PC-9 (cell line): ENCODE measurements around the gene GRWD1. TPM values are rescaled to one million over a fixed set of nuclear protein-coding genes. Genes with fewer than 3 reads are reported as not detected.

Experiments
- BruUV-seq: library from RNA; stranded (reverse); fragments of 400-500 nt; replicated peaks from 2 replicates; lab custom pipeline; 2021; lab: Mats Ljungman, UMichigan
- CTCF ChIA-PET: fragments of 300-600 bp; sonication (Branson Sonifier 250); formaldehyde crosslinking; loops from one replicate; lab custom pipeline; 2022; ENCODE audit warnings: antibody characterized with exemption; lab: Charles Lee
- POLR2A ChIA-PET: fragments of 300-600 bp; sonication (Branson Sonifier 250); formaldehyde crosslinking; loops from one replicate; lab custom pipeline; 2022; ENCODE audit warnings: antibody characterized with exemption; ENCODE audit not compliant: unreplicated experiment; lab: Charles Lee
- DNase-seq, 2 experiments: peaks; one replicate each; pipeline versions ENCODE4 v3.0.0 to v3.0.0-alpha.2; 2015 to 2022; ENCODE audit warnings: mixed read lengths in 1 of 2
- H2AFZ ChIP-seq: fragments of 200-600 bp; sonication (generic); 2 replicates; pipeline ENCODE4 v1.8.1; 2017; ENCODE audit warnings: antibody characterized with exemption
- H3F3A ChIP-seq: fragments of 200-600 bp; sonication (generic); 2 replicates; pipeline ENCODE4 v1.8.1; 2017; ENCODE audit warnings: antibody characterized with exemption, mild to moderate bottlenecking, low read depth; ENCODE audit not compliant: insufficient read depth
- H3K27ac ChIP-seq: fragments of 200-600 bp; sonication (generic); 2 replicates; pipeline ENCODE4 v1.6.1; 2016; ENCODE audit warnings: mixed run types
- H3K27me3 ChIP-seq: fragments of 200-600 bp; sonication (generic); 2 replicates; pipeline ENCODE4 v1.6.1; 2016; ENCODE audit warnings: low read depth, mixed run types; ENCODE audit not compliant: insufficient read depth
- H3K36me3 ChIP-seq: fragments of 200-600 bp; sonication (generic); 2 replicates; pipeline ENCODE4 v1.6.1; 2016; ENCODE audit warnings: low read depth, mixed run types
- H3K4me1 ChIP-seq: fragments of 200-600 bp; sonication (generic); replicated peaks from 2 replicates; pipeline ENCODE4 v1.6.1; 2016; ENCODE audit warnings: mixed run types; ENCODE audit not compliant: insufficient read depth
- H3K4me2 ChIP-seq: fragments of 200-600 bp; sonication (generic); 2 replicates; pipeline ENCODE4 v1.6.1; 2017; ENCODE audit warnings: mixed run types
- H3K4me3 ChIP-seq: fragments of 200-600 bp; sonication (generic); 2 replicates; pipeline ENCODE4 v1.6.1; 2016; ENCODE audit warnings: mixed run types
- H3K79me2 ChIP-seq: fragments of 200-600 bp; sonication (generic); 2 replicates; pipeline ENCODE4 v1.6.1; 2017; ENCODE audit warnings: low read depth, mixed run types
- H3K9me2 ChIP-seq: fragments of 200-600 bp; sonication (generic); 2 replicates; pipeline ENCODE4 v1.8.1; 2017; ENCODE audit warnings: mild to moderate bottlenecking; ENCODE audit not compliant: insufficient read depth
- H3K9me3 ChIP-seq: fragments of 200-600 bp; sonication (generic); 2 replicates; pipeline ENCODE4 v1.8.1; 2016; ENCODE audit warnings: low read depth; ENCODE audit not compliant: insufficient read depth
- H4K20me1 ChIP-seq: fragments of 200-600 bp; sonication (generic); 2 replicates; pipeline ENCODE4 v1.8.1; 2017; ENCODE audit not compliant: insufficient read depth
- EZH2 ChIP-seq: fragments of 200-600 bp; sonication (generic); IDR thresholded peaks from 2 replicates; pipeline ENCODE4 v1.8.0; 2017; ENCODE audit warnings: antibody characterized with exemption, low read depth
- intact Hi-C: fragments of 100-400 bp; cut with micrococcal nuclease; formaldehyde crosslinking; loops from one replicate; pipeline ENCODE4 v1.10.0; 2022; ENCODE audit not compliant: unreplicated experiment
- total RNA-seq: library from RNA; stranded (reverse); gene quantifications from 2 replicates; pipeline ENCODE4 v1.2.3, GENCODE V29; 2021
- TF ChIP-seq, protein P1 (sequence below): fragments of 200-600 bp; sonication (generic); conservative IDR thresholded peaks from 2 replicates; pipeline ENCODE4 v1.6.1; 2017; ENCODE audit warnings: mixed run types, antibody characterized with exemption, mild to moderate bottlenecking, moderate library complexity

Gene GRWD1
- total RNA-seq, 1 experiment from 2014 or later, result 35.5 TPM

DNA sequence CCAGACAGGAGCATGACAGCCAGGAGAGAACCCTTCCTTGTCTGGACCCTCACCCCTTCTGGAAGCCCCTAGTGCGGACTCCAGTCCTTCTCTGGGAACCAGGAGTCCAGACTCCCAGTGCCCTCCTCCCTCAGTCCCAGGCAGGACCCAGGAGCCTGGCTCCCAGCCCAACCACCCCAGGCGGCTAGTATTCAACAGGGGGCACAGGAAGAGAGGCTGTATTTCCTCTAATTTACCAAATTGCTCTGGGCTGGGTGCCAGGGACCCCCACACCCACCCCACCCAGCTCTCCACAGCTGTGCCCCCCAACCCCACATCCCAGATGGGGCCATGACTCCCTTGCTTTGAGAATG lies 49.0 kb upstream of the GRWD1 start:
- peak overlapping the region; percentile 98 for H3K4me2 ChIP-seq
- BruUV-seq, result no TSS peak
- no peaks in the 10 kb centered on the region for H3K9me2 ChIP-seq
- DNase-seq, result no peak
- peaks cover 63% of the 10 kb centered on the region for H3F3A ChIP-seq
- no peak overlapping the region for H2AFZ ChIP-seq
- H3K27ac ChIP-seq, result no peak overlapping the region
- no peaks in the 10 kb centered on the region for H3K36me3 ChIP-seq
- peaks cover 11% of the 10 kb centered on the region for H3K27me3 ChIP-seq
- peaks cover 22% of the 10 kb centered on the region for H3K4me1 ChIP-seq
- POLR2A ChIA-PET, result no interaction called here
- CTCF ChIA-PET, result no interaction called here
- TF ChIP-seq, protein P1, sequence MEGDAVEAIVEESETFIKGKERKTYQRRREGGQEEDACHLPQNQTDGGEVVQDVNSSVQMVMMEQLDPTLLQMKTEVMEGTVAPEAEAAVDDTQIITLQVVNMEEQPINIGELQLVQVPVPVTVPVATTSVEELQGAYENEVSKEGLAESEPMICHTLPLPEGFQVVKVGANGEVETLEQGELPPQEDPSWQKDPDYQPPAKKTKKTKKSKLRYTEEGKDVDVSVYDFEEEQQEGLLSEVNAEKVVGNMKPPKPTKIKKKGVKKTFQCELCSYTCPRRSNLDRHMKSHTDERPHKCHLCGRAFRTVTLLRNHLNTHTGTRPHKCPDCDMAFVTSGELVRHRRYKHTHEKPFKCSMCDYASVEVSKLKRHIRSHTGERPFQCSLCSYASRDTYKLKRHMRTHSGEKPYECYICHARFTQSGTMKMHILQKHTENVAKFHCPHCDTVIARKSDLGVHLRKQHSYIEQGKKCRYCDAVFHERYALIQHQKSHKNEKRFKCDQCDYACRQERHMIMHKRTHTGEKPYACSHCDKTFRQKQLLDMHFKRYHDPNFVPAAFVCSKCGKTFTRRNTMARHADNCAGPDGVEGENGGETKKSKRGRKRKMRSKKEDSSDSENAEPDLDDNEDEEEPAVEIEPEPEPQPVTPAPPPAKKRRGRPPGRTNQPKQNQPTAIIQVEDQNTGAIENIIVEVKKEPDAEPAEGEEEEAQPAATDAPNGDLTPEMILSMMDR, result no peak
- TF ChIP-seq EZH2, result no peak
- no peaks in the 10 kb centered on the region for H3K9me3 ChIP-seq
- peaks cover 20% of the 10 kb centered on the region for H4K20me1 ChIP-seq
- H3K4me3 ChIP-seq, result peak overlapping the region; percentile 95; the same call in 1 of the 2 replicates
- intact Hi-C loops, result loop anchor here (1.0 to 5.0 kb wide), 2 partner anchors 49 to 71 kb away; partner anchors contain the start of genes CYTH2 and GRWD1
- peaks cover 37% of the 10 kb centered on the region for H3K79me2 ChIP-seq

DNA sequence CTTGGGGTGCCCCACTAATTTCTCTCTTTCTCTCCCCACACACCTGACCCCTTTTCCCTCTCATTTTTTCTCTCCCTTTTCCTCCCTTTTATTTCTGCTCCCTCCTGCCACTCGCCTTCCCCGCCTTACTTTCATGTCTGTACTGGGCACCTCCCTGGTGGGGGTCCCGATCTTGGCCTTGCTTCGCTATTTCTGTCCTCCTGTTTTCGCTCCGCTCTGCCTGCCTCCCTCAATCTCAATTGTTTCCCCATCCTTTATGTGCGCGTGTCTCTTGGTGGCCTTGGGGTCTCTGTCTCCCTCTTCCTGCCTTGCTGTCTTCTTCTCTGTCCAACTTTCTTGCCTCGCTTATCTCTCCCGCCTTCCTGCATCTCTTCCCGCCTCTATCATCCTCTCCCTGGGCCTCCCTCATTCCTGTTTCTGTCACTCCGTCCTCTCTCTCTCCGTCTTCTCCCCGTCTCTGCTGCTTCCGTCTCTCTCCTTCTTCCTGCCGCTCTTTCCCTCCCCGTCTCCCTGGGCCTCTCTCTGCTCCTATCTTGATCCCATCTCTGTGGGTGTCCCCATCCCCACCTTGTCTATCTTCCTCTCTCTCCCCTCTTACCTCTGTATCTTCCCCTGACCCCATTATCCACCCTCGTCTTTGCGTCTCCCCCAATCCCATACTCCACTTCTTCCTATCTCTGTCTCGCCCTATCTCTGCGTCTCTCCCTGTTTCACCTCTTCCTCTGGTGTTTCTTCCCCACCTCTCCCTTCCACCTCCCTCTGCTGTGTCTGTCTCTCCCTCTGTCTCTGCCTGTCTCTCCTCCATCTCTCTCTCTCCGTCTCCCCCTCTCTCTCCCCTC lies 48.3 kb upstream of the GRWD1 start:
- H3K9me3 ChIP-seq, result no peaks in the 10 kb centered on the region
- H3K27me3 ChIP-seq, result peaks cover 11% of the 10 kb centered on the region
- peaks cover 22% of the 10 kb centered on the region for H3K4me1 ChIP-seq
- H3F3A ChIP-seq, result peaks cover 61% of the 10 kb centered on the region
- H3K27ac ChIP-seq, result no peak overlapping the region
- no TSS peak for BruUV-seq
- H3K79me2 ChIP-seq, result peaks cover 41% of the 10 kb centered on the region
- no peak for DNase-seq
- TF ChIP-seq, protein P1, result no peak
- TF ChIP-seq EZH2, result no peak
- peak overlapping the region; percentile 89 for H2AFZ ChIP-seq
- no peaks in the 10 kb centered on the region for H3K9me2 ChIP-seq
- ChIA-PET POLR2A (no interaction called here), CTCF (no interaction called here)
- no peaks in the 10 kb centered on the region for H3K36me3 ChIP-seq
- H3K4me2 ChIP-seq, result peak overlapping the region; percentile 98
- peaks cover 24% of the 10 kb centered on the region for H4K20me1 ChIP-seq
- intact Hi-C loops, result loop anchor here (1.0 to 5.0 kb wide), 2 partner anchors 48 to 70 kb away; partner anchors contain the start of genes CYTH2 and GRWD1
- H3K4me3 ChIP-seq, result peak overlapping the region; percentile 95

DNA sequence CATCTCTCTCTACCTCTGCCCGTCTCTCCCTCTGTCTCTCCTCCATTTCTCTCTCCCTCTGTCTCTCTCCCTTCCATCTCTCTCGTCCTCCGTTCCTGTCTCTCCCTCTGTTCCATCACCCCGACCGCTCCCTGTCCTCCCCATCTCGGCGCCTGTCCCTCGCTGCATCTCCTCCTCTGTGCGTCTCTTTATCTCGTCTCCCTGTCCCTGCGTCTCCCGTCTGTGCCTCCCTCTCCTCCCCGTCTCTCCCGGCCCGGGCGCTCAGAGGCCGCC lies 47.7 kb upstream of the GRWD1 start:
- ChIA-PET POLR2A (no interaction called here), CTCF (no interaction called here)
- Histone ChIP-seq H3K79me2 (peaks cover 42% of the 10 kb centered on the region), H3K4me1 (peaks cover 22% of the 10 kb centered on the region), H3K4me2 (peak overlapping the region; percentile 98), H3F3A (peaks cover 55% of the 10 kb centered on the region), H3K9me3 (no peaks in the 10 kb centered on the region), H3K4me3 (peak overlapping the region; percentile 95), H4K20me1 (peaks cover 24% of the 10 kb centered on the region), H2AFZ (peak overlapping the region; percentile 89), H3K36me3 (no peaks in the 10 kb centered on the region), H3K9me2 (no peaks in the 10 kb centered on the region), H3K27ac (no peak overlapping the region), H3K27me3 (peaks cover 11% of the 10 kb centered on the region)
- TF ChIP-seq EZH2, result no peak
- TF ChIP-seq, protein P1, result no peak
- DNase-seq, result peak in 1 of 2 experiments; percentile 25
- intact Hi-C loops, result loop anchor here (5.0 kb wide), 1 partner anchor 69 kb away; the partner anchor contains the start of gene CYTH2
- BruUV-seq, result no TSS peak
